Right forelimb (tissue), 1 donor: ENCODE data around the gene ATXN1.
"Not testable (repeated sequence)": the region's sequence is repeated elsewhere in the genome, so short reads cannot be mapped to it uniquely, and the experiment has no call there.

Experiments
- DNase-seq: peaks from one replicate; pipeline ENCODE4 v3.0.0-alpha.2; 2018

ATXN1 gene

DNA sequence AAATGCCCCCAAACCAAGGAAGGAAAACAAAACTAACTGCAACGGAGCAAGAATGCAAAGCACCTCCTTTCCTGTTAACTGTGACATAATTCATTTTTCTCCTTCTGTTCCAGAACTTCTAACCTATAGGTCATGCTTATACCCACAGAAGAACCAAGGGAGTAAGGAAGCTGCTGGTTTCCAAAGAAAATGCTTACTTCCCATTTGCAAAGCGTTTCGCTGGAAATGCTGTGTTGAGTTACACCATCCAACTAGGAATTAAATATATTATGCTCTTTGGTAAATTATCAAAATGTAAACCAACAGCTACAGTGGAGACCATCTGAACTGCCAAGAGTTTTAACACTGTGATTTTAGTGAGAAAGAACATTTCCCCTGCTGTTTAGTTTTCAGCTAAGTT lies 42.9 kb downstream of the ATXN1 start:
- no peak for DNase-seq

DNA sequence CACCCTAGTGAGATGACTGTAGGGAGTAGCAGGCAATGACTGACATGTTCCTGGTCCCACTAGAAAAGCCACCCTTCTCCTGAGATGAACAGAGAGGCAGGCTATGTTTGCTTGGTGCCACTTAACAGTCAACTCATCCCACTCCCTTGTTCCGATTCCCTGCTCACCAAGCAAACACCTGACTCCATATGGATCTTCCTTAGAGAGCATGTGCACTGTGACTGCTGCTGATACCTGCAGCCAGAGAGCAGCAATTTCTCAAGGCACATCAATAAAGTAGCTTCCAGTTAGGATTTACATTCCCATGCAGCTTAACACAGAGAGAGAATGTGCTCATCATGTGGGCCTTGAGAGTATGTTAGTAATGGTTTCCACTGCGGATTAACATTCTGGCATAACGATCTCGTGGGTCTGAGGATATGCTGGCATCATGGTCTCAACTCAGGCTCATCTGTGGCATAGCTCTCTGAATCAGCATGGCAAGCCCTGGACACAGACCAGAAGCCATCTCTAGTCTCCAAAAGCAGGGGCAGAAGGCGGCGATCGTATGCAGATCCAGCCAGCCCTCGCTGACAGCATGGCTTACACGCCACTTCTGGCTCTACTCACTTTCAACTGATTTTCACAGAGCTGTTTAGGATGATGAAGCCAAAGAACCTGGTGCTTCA lies 43.9 kb downstream of the ATXN1 start:
- no peak for DNase-seq

DNA sequence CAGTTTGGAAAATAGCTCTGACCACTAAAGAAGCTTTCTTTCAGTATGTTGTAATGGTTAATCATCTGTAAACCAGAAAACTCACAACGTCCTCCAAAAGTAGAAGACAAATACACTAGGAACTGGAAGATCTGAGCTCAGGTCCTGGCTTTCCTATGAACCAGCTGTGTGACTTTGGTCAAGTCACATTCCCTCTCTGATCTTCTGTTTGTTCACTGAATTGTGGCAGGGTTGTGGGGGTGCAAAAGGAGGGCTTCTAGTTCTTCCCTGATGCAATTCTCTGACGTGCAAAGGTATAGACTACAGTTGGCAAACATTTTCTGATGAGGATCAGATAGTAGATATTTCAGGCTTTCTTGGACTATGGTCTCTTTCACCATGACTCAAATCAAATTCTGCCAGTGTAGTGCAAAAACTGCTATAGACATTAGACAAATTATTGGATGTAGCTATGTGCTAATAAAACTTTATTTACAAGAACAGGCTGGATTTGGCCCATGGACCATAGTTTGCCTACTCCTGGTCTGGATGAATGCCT lies 44.9 kb downstream of the ATXN1 start:
- no peak for DNase-seq

DNA sequence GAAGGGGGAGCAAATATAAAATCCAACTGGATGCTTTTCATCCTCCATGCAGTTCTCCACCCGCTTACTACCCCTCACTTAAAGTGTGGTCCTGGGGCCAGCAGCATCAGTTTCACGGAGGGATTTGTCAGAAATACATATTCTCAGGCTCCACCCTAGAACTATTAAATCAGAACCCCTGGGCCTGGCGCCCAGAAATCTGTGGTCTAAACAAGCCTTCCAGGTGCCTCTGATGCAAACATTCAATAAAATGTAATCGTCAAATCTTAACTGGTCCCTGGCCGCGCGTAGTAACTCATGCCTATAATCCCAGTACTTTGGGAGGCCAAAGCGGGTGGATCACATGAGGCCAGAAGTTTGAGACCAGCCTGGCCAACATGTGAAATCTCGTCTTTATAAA lies 47.7 kb downstream of the ATXN1 start:
- no peak for DNase-seq

DNA sequence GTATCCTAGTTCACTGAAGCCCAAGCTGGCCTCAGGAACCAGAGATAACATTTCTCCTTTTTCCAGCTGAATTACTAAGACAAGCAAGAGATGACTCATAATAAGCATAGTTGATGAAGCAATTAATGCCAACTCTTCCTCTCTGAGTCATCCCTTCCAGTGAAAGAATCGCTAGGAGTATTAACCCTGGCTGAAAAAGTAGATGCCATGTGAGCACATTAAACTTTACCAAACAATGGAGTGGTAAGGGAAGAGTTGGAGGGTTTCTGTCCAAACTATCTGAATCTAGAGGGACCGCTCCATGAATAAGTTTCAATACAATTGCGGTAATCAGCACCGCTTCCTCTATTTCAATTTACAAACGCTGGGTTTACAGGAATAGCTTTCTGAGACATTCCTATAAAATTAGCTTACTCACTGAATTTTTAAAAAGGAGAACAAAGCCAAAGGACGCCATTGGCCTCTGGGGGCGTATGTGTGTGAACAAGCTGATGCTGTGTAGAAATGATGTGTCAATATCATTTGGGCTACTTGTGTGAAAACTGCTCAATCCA lies 48.3 kb downstream of the ATXN1 start:
- no peak for DNase-seq

DNA sequence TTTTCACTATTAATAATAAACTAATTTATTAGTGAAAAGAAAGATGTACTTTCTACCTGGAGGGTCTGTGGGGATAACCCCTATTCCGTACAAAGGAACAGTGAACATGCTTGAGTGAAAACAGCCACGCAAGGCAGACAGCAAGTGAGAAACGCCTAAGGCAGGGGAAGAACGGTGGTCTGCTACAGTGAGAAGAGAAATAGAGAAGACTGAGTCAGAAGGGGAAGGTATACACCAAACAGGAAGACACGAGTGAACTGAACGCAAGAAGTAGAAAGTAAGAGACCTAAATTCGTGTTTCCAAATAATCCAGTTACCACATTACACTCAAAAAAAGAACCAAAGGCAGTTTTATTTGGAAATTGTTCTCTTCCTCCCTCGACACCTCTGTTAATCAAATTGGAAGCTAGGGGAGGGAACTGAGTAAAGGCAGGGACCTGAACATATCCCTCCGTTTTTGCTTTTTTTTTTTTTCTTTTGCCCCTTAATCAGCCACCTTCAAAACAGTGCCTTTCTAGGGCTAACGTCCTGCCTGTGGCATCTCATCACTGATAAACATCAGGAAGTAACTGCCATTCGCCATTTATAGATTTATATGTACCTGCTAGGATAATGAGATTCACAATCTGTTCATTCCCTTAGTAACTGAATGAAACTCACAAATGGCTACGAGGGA lies 48.9 kb downstream of the ATXN1 start:
- DNase-seq: no peak

DNA sequence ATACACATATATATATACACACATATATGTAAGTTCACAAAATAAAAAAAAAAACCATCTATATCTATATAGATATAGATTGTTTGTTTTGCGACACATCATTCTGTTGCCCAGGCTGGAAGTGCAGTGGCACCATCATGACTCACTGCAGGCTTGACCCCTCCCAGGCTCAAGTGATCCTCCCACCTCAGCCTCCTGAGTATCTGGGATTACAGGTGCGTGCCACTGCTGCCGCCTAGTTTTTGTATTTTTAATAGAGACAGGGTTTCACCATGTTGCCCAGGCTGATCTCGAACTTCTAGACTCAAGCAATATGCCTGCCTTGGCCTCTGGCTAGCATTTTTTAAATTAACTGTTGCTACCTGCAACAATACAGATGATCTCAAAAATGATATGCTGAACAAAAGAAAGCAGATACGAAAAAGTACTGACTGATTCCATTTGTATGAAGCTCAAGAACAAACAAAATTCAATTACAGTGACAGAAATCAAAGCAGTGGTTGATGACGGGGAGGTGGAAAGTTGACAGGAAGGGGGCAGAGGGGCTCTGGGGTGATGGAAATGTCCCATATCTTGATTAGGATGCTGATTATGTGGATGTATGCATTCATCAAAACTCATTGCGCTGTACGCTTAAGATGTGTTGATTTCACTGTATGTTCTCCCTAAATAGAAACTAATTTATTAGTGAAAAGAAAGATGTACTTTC lies 49.6 kb downstream of the ATXN1 start:
- no peak for DNase-seq

DNA sequence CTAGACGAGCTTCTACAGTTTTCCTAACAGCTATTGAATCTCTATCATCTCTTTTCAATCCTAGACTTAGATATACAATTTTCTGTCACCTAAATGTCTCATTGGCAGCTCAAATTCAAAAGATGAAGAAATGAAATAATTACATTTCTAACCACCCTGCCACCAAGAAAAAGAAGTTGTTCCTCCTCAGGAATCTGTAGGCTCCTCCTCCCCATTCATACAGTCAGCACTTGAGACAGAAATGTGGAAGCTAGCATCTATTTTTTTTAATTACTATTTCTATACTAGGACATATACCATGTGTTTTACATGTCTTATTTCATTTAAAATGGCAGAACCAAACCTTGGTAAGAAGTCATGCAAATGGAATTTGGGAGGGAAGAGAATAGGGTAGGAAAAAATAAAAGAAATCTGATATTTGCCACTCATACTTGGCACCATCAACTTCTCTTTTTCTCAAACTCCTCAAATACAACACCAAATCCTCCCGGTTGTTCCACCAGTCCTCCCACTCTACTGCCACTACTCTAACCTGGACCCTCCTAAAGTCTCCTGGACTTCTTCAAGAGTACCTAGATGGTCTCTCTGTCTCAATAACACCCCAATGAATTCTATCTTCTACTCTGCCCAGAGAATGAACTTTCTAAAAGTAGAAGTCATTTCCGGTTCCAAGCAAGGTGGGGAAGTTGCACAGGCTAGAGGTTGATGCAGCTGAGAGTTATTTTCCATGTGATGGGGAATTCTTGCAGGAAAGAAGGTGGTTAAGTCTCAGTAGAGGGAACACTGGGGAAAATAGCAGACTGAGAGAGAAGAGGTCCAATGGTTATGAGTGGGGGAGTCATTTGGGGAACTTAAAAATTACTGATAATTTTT lies 54.1 kb downstream of the ATXN1 start:
- no peak for DNase-seq

DNA sequence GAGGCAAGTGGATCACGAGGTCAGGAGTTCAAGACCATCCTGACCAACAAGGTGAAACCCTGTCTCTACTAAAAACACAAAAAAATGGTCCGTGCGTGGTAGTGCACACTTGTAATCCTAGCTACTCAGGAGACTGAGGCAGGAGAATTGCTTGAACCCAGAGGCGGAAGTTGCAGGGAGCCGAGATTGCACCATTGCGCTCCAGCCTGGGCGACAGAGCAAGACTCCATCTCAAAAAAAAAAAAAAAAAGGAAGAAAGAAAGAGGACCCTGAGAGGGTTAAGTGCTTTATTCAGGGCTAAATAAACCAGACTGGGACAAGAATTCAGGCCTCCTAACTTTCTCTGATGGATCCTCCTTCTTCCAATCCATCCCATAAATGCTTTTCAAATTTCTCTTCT lies 54.8 kb downstream of the ATXN1 start:
- not testable (repeated sequence) for DNase-seq

DNA sequence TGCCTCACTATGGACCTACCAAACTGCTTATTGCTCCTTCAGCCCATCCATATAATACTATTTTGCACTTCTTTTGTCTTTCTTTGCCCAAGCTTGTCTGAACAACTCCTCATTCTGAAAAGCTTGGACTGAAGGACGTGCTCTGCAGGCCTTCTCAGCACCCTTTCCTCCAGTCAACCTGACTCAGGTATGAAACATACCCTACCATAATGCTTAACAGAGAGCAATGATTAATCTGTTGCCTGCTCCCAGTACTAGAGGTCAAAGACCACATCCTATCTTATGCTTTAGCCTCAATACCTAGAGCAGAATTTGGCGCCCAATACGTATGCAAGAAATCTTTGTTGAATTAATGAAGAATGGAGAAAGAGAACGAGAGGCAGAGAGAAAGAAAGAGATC lies 55.2 kb downstream of the ATXN1 start:
- DNase-seq: no peak

DNA sequence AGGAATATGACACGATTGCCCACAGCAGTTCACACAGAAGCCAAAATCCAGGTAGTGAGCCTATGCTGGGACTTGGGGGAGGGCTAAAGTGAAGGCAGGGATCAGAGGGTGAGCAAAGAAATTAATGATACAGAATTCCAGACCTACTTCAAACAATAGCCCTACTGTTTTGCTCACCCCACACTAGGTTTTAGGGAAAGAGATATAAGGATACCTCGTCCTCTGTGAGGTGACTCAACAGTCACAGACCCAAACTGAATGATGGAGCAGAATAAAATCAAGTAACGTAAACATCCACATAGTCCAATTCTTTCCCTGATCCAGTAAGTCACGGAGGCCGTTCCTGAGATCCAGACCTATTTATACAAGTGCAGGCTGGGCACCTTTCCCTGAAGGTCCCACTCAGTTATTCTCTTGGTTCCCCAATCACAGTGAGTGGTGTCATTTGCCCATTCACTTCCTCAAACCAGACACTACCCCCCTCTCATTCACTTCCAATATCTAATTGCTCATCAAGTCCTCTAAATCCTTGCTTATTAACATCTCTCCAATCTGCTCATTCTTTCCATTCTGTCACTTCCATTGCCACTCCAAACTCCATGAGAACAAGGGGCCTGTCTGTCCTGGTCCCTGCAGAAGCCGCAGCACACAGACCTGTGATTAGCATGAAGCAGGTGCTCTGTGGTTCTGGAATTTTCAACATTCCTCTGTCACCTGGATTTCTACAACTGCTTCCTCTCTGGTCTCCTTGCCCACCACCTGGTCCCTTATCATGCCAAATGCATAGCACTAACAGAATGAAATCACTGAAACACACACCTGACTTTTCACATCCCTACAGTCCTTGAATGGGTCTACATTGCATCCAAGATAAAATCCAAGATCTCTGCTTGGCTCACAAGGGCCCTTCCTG lies 55.9 kb downstream of the ATXN1 start:
- no peak for DNase-seq

DNA sequence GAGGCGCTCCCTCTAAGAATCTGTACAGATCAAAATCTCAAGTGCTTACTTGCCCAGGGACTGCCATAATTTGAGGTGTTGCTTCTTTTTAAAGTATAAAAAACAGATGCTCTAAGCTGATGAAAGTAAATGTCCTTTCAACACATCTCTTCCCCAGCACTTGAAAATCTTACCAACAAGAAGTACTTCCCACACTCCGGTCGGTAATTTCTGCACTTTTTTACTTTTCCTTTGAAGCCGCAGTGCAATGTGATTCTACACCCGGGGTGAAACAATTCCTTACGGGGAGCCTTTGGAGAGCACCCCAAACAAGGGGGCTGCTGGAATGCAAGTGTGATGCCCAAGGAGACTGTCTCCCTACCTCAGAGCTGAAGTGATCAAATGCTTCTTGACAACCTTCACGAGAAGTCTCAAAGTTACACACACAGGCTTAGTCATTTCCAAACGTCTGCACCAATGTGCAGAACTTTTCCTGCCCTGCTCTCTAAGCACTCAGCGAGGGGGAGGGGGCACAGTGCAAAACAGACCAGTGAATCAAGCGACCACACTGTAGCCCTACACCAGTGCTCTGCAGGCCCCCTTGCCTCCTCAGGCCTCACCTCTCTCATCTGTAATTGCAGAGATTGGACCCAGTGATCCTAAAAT lies 56.7 kb downstream of the ATXN1 start:
- no peak for DNase-seq

DNA sequence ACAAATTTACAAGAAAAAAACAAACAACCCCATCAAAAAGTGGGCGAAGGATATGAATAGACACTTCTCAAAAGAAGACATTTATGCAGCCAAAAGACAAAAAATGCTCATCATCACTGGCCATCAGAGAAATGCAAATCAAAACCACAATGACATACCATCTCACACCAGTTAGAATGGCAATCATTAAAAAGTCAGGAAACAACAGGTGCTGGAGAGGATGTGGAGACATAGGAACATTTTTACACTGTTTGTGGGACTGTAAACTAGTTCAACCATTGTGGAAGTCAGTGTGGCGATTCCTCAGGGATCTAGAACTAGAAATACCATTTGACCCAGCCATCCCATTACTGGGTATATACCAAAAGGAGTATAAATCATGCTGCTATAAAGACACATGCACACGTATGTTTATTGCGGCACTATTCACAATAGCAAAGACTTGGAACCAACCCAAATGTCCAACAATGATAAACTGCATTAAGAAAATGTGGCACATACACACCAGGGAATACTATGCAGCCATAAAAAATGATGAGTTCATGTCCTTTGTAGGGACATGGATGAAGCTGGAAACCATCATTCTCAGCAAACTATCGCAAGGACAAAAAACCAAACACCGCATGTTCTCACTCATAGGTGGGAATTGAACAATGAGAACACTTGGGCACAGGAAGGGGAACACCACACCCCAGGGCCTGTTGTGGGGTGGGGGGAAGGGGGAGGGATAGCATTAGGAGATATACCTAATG lies 58.5 kb downstream of the ATXN1 start:
- not testable (repeated sequence) for DNase-seq

DNA sequence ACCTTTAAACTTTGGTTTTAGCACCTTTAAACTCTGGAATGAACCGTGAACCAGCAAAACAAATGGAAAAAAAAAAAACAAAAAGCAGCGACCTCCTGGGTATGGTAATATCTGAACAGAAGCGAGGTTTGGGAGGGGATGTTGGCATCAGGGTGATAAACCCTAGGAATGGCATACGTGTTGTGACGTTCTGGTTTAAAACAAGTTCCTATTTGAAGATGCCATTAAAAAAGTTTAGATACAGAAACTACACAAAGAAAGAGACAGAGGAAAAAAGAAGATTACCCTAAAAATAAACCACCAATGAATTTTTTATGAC lies 60.4 kb downstream of the ATXN1 start:
- DNase-seq: no peak

DNA sequence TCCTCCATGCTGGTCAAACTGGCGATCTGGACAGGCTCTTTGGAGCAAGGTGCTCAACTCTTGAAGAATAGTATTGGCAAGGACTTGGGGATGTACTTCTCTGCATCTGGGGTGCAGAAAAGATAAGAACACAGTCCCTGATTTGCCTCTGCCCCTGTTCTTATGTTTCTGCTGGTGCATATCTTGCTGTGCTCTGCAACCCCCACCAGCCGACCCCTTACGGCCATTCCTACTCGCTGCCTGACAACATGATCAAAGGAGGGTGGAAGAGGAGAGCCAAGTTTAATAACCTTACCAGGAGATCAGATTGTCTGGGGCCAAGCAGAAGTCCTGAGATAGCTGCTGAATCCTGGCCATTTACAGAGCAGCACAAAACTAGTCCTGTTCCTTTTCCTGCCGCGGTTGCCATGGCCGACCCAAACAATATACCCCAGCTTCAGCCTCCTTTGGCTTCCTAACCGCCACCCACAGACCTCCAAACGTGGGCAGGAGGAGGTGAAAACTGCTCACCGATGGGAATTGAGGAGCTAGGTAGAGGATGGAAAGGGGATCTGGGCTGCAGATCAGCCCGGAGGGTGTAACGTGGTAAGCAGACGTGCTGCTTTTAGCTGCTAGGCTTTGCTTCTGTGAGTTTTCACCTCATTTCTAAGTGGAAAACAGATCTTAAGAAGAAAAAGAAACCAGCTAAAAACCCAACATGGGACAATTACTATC lies 60.9 kb downstream of the ATXN1 start:
- no peak for DNase-seq

DNA sequence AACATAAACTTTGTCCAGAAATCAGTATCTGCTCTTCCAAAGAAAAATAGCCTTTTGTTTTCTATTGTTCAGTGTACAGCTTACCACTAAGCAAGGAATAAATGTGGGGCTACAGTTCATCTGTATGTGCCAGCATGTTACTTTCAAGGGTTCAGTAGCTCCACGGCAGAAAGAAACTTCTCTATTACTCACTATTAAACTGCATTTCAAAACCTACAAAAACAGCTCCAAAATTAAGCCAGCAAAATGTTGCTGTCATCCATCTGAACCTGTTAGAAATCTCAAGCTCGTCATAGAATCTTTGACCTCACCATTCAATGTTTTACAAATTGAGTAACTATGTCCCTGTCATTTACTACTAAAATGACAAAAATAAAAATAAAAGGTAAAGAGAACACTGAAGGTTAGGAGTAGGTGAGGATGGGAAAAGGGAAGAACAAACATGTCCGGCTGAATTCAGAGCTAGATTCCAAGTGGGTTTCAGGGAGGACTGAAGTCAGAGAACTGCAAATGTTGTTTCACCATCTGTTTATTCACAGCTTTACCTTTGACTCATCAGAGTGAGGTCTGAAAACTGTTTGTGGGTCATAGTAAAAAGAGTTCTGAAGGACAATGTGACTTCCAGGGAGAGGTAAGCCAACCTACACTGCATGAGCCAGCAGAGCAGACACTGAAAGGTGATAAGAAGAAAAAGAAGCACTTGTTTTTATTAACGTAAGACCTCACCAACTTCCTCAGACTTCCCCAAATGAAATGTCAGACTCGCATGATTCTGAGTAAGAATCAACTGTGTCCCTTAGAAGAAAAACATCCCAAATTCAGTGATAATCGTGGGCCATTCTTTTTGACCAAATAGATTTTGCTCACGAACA lies 62.0 kb downstream of the ATXN1 start:
- DNase-seq: no peak

DNA sequence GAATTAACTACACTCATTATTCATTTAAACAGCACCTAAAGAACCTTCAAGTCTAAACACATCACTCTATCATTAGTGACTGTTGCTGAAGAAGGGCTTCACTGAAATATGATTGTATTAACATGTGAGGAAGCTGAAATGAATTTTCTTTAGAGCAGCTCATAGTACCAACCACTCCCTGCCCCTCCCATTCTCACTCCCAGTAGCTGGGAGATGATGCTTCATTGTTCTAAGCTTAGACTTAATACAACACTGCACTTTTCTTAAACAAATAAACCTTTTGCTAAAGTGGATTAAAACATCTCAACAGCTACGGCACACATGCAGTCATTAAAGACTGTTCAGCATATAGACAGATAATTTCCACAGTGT lies 63.1 kb downstream of the ATXN1 start:
- DNase-seq: no peak

DNA sequence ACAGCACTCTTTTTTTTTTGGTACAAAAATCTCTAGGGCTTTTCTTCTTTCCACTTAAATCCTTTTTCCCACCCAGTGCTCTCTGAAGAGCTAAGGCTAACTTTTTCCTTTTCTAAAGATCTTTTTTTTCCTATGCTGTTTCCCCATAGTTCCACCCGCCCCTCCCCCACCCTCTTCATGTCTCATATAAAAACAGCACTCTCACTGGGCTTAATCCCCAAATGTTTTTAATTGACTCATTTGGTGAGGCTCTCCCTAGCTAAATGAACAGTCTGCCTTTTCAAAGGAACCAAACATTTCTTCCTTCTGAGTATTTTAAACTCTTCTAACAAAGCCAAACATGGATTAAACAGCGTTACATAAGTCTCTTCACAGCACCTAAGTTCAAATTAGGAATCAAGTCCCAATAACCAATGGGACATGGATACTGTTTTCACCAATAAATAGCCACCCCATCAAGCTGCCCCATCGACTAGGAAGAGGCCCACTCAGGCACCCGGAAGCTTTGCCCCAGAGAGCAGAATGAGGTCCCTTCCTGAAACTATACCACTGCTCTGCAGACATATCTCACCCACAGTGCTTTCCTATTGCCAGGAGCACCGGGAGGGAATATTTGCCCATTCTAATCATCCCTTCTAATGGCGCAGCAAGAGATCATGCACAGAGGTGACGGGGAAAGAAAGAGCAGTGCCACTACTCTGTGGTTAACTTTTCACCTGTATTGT lies 63.7 kb downstream of the ATXN1 start:
- no peak for DNase-seq
